GM12801 (cell line): Measurements from ENCODE around the gene OBSL1.

ENCODE experiments used
- CTCF ChIP-seq: IDR thresholded peaks from one replicate; pipeline ENCODE4 v1.5.1; 2011; ENCODE audit warnings: control low read depth; ENCODE audit not compliant: insufficient read length; ENCODE audit errors: extremely low read depth

OBSL1 gene

GRCh38 chr2:219551441-219552381 lies 19.6 kb downstream of the OBSL1 start:
- TF ChIP-seq CTCF = no peak

DNA sequence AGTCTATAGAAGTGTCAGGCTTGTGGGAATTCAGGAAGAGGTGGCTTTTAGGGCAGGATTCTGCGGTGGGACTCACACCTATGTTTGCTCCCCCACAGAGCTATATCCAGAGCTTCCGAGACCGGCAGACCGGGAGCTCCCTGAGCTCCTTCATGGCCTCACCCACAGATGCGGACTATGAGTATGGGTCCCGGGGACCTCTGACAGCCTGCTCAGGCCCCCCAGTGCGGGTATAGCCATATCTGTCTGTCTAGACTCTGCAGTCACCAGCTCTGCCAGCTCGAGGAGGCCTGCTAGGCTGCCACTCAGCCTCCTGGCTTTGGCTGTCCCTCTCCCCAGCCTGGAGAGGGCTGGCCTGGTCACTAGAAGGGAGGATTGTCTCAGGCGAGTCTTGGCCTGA lies 21.7 kb downstream of the OBSL1 start:
- no peak for TF ChIP-seq CTCF

GRCh38 chr2:219548990-219549389 lies 22.3 kb downstream of the OBSL1 start:
- no peak for TF ChIP-seq CTCF

DNA sequence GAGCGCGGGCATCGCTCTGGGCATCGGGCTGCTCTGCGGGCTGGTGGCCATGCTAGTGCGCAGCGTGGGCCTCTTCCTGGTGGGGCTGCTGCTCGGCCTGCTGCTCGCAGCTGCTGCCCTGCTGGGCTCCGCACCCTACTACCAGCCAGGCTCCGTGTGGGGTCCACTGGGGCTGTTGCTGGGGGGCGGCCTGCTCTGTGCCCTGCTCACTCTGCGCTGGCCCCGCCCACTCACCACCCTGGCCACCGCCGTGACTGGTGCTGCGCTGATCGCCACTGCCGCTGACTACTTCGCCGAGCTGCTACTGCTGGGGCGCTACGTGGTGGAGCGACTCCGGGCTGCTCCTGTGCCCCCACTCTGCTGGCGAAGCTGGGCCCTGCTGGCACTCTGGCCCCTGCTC lies 23.7 kb downstream of the OBSL1 start:
- TF ChIP-seq CTCF = no peak

DNA sequence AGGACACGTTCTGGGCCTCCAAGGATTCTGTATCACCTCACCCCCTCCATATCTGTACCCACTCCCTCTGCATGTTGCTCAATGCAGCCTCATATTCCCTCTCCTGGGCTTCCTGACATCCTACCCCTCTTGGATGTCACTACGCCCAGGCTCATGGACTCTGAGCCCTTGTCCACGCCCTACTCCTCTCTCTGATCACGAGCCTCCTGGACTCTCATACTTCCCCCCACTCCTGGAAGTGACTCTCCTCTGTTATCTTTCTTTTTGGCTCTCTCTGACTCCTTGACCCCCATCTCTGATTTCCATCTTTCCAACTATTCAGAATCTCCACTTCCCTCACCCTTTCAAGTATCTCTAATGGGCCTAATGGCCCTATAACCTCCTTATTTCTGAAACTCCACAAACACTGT lies 25.4 kb downstream of the OBSL1 start:
- TF ChIP-seq CTCF = no peak

- TF ChIP-seq CTCF = no peak
Measured at GRCh38 chr2:219545295-219545942, 25.9 kb downstream of the OBSL1 start.

DNA sequence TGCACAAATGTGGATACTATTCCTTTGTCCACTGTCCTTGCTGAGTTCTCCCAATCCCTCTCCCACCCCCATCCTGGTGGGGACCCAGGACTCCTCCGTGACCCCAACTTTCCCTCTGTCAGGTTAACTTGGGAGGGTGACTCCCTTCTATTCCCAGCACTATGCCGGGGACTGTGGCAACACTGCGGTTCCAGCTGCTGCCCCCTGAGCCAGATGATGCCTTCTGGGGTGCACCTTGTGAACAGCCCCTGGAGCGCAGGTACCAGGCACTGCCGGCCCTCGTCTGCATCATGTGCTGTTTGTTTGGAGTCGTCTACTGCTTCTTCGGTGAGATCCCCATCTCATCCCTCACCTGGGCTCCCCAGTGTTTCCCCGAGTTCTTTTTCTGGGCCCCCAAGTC lies 26.8 kb downstream of the OBSL1 start:
- TF ChIP-seq CTCF = no peak
